Measurements from ENCODE around the gene PPP2R5C. TPM values are rescaled to one million over a fixed set of nuclear protein-coding genes. Genes with fewer than 3 reads are reported as not detected.

Gene PPP2R5C
- total RNA-seq, 4 donors from 2014 or later = 63.3 to 113 (median 75.9) TPM

DNA sequence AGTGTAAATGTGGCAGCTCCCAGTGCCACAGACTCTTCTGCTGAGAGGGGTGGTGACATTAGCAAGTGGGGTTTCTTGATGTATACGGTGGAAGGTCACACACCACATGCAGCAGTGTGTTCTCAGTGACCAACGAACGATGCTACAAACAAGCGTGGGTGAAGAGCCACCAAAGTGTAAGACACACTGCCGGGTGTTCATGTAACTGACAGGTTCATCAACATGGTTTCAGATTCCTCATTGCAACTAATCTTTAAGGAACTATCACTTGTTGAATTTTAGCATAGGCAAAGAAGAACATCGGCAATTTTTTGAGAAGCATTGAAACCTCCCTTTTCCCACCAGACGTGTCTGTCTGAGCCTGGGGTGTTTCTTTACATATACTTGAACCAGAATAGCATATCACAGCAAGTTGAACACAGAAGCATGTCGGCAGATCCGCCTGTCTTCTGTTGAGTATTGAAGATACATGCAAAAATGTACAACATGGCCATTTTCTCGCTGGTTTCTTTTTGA, 58.8 kb downstream of the PPP2R5C start:
- H3K36me3 ChIP-seq = peaks cover 0 to 15% (median 0%) of the 10 kb centered on the region in 3 donors
- no peaks in the 10 kb centered on the region for H3K9me3 ChIP-seq
- peak overlapping the region in 2 of 4 donors; percentile 17 to 92 for H3K27ac ChIP-seq
- 79 to 82% methylated on average over 10 of the region's 10 CpGs for WGBS, 2 donors
- TF ChIP-seq EP300 (IDR thresholded peaks at IDR 0.05) (no peak), POLR2A (IDR thresholded peaks at IDR 0.05) (no peak)
- TF ChIP-seq, protein P1, sequence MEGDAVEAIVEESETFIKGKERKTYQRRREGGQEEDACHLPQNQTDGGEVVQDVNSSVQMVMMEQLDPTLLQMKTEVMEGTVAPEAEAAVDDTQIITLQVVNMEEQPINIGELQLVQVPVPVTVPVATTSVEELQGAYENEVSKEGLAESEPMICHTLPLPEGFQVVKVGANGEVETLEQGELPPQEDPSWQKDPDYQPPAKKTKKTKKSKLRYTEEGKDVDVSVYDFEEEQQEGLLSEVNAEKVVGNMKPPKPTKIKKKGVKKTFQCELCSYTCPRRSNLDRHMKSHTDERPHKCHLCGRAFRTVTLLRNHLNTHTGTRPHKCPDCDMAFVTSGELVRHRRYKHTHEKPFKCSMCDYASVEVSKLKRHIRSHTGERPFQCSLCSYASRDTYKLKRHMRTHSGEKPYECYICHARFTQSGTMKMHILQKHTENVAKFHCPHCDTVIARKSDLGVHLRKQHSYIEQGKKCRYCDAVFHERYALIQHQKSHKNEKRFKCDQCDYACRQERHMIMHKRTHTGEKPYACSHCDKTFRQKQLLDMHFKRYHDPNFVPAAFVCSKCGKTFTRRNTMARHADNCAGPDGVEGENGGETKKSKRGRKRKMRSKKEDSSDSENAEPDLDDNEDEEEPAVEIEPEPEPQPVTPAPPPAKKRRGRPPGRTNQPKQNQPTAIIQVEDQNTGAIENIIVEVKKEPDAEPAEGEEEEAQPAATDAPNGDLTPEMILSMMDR (IDR thresholded peaks at IDR 0.05) = no peak
- DNase-seq (ENCODE audit: low spot score in 2 of 2) = no peak
- no peak overlapping the region for H3K4me3 ChIP-seq
- H3K27me3 ChIP-seq = no peaks in the 10 kb centered on the region
- H3K4me1 ChIP-seq = peaks cover 0 to 57% (median 19%) of the 10 kb centered on the region in 4 donors

DNA sequence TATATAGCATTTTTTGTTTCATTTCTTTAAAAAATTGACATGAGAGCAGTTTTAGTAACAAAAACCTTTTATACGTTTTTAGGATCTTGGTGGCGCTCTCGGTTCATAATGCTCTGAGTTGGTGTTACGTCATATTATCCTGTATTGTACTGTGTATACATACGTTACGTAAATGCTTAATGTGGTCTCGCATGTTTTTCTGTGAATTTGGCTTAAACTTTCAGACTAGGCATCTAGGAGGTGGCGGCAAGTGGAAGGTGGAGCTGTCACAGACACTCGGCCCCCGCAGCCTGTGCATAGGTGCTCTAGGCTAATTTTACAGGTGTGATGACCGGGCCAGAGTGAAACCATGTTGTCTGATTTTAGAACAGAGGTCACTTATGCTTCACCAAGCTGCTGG, 60.0 kb downstream of the PPP2R5C start:
- Histone ChIP-seq H3K27me3 (no peaks in the 10 kb centered on the region), H3K4me1 (peaks cover 0 to 56% (median 23%) of the 10 kb centered on the region in 4 donors), H3K27ac (peak overlapping the region in 2 of 4 donors; percentile 24 to 92), H3K4me3 (no peak overlapping the region), H3K36me3 (peaks cover 0 to 18% (median 0%) of the 10 kb centered on the region in 3 donors), H3K9me3 (no peaks in the 10 kb centered on the region)
- no peak for DNase-seq (ENCODE audit: low spot score in 2 of 2)
- TF ChIP-seq, protein P1 (IDR thresholded peaks at IDR 0.05) = no peak
- no peak for TF ChIP-seq EP300 (IDR thresholded peaks at IDR 0.05)
- TF ChIP-seq POLR2A (IDR thresholded peaks at IDR 0.05) = no peak
- WGBS, 2 donors = 83 to 89% methylated on average over 11 of the region's 11 CpGs

DNA sequence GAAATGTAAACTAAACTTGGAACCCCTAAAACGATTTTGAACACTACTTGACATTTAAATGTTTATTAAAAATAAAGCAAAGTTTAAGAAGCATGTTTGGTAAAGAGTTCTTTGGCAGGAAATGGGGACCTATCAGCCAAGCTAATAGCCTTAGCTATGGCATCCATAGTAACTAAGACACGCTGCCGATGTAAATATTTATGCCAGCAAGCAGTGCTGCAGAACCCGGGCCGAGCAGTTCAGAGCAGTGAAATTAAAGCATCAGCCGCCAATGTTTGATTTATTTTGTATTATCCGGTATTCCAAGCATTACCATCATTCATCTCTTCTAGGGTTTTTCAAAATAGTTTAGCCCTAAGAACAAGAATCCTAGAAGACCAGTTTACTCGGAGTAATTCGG, 61.6 kb downstream of the PPP2R5C start:
- Histone ChIP-seq H3K27ac (peak overlapping the region in 3 of 4 donors; percentile 38 to 92 (median 85)), H3K9me3 (no peaks in the 10 kb centered on the region), H3K27me3 (no peaks in the 10 kb centered on the region), H3K4me1 (peaks cover 0 to 56% (median 28%) of the 10 kb centered on the region in 4 donors), H3K4me3 (peak overlapping the region in 1 of 4 donors; percentile 14), H3K36me3 (peaks cover 0 to 18% (median 0%) of the 10 kb centered on the region in 3 donors)
- 53 to 61% methylated on average over 9 of the region's 9 CpGs for WGBS, 2 donors
- no peak for DNase-seq (ENCODE audit: low spot score in 2 of 2)
- TF ChIP-seq EP300 (IDR thresholded peaks at IDR 0.05) = no peak
- no peak for TF ChIP-seq POLR2A (IDR thresholded peaks at IDR 0.05)
- TF ChIP-seq, protein P1 (IDR thresholded peaks at IDR 0.05) = no peak

DNA sequence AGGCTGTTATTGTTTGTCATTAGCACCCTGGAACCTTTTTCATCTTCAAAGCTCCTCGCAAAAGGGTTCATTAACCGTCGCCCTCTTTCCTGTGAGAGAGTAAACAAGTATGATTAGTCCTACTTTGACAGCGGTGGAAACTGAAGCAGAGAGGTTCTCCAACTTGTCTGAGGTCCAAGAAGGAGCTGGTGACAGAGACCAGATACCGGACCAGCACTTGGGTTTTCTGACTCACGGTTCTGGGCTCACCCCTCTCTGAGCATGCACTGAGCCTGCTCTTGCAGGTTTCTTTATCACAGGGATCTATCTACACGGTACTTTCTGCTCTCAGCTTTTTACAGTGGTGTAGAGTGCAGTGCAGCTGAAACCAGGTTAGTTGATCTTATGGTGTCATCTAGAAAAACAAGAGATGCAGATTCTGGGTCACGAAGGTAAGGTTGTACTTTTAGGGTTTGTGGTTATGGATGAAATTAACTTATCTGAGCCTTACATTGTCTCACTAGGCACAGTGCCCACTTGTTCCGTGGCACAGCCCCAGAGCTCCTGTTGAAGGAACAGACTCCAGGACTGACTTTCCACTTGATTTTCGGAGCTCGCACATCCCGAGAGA, 62.1 kb downstream of the PPP2R5C start:
- no peaks in the 10 kb centered on the region for H3K9me3 ChIP-seq
- DNase-seq (ENCODE audit: low spot score in 2 of 2) = no peak
- peak overlapping the region in 3 of 4 donors; percentile 85 to 92 (median 86) for H3K27ac ChIP-seq
- TF ChIP-seq POLR2A (IDR thresholded peaks at IDR 0.05) = no peak
- TF ChIP-seq EP300 (IDR thresholded peaks at IDR 0.05) = peak in 1 of 2 donors; percentile 4
- H3K27me3 ChIP-seq = no peaks in the 10 kb centered on the region
- 57 to 63% methylated on average over 12 of the region's 12 CpGs for WGBS, 2 donors
- H3K4me1 ChIP-seq = peaks cover 0 to 62% (median 30%) of the 10 kb centered on the region in 4 donors
- H3K4me3 ChIP-seq = peak overlapping the region in 1 of 4 donors; percentile 14
- H3K36me3 ChIP-seq = peaks cover 0 to 18% (median 0%) of the 10 kb centered on the region in 3 donors

DNA sequence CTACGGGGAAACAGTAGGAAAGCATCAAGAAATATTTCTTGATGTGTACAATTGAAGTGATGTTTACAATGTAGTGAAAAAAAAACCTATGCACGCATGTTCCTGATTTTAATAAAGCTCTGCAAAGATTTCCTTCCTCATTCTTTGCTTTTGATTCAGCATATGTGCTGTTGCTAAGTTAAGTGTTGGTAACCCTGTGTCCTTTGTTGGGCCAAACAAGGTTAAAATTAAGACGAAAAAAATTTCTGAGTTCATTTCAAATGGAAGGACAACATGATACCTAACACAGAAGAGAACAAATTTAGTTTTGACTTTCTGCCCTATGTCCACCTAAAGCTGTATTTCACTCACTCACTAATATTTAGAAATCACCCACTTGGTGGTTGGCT, 62.8 kb downstream of the PPP2R5C start:
- Histone ChIP-seq H3K36me3 (peaks cover 0 to 12% (median 0%) of the 10 kb centered on the region in 3 donors), H3K27ac (peak overlapping the region in 3 of 4 donors; percentile 85 to 92 (median 86)), H3K4me1 (peaks cover 0 to 69% (median 26%) of the 10 kb centered on the region in 4 donors), H3K9me3 (no peaks in the 10 kb centered on the region), H3K4me3 (peak overlapping the region in 2 of 4 donors; percentile 4 to 14), H3K27me3 (no peaks in the 10 kb centered on the region)
- DNase-seq (ENCODE audit: low spot score in 2 of 2) = no peak
- WGBS, 2 donors = 60 to 65% methylated on average over 3 of the region's 3 CpGs
- peak in 1 of 2 donors; percentile 78 for TF ChIP-seq EP300 (IDR thresholded peaks at IDR 0.05)
- TF ChIP-seq, protein P1 (IDR thresholded peaks at IDR 0.05) = no peak
- no peak for TF ChIP-seq POLR2A (IDR thresholded peaks at IDR 0.05)

Measured in tibial nerve (tissue), 4 donors.